ENCODE data around the gene BICRAL. TPM values are rescaled to one million over a fixed set of nuclear protein-coding genes. Genes with fewer than 3 reads are reported as not detected.
"Not testable (repeated sequence)": the region's sequence is repeated elsewhere in the genome, so short reads cannot be mapped to it uniquely, and the experiment has no call there.

BICRAL gene
- total RNA-seq, 3 donors from 2014 or later (not counting 1 experiment from before 2014, with no cell fraction given), result 31.1 to 43.4 (median 37.1) TPM

- no peaks in the 10 kb centered on the region for H3K9me3 ChIP-seq (ENCODE audit: control insufficient read depth, insufficient read depth, low read length)
- H3K4me3 ChIP-seq (ENCODE audit: low read length), result no peak overlapping the region
- 88% methylated on average over 4 of the region's 4 CpGs for WGBS (ENCODE audit: insufficient coverage)
- peaks cover 37% of the 10 kb centered on the region for H3K36me3 ChIP-seq (ENCODE audit: control insufficient read depth, insufficient read depth, low read length)
- ATAC-seq (no peak), DNase-seq (no peak)
- peaks cover 17% of the 10 kb centered on the region for H3K36me3 Mint-ChIP-seq
- peaks cover 10 to 13% of the 10 kb centered on the region in 2 donors for H3K4me1 Mint-ChIP-seq
- H3K27me3 ChIP-seq (ENCODE audit: control insufficient read depth, insufficient read depth, low read length), result no peaks in the 10 kb centered on the region
- H3K4me1 ChIP-seq (ENCODE audit: control insufficient read depth, insufficient read depth, low read length), result peaks cover 8% of the 10 kb centered on the region
- H3K4me3 Mint-ChIP-seq, result no peak overlapping the region
- H3K27me3 Mint-ChIP-seq (ENCODE audit: low read depth in 2 of 2), result no peaks in the 10 kb centered on the region
- no peaks in the 10 kb centered on the region for H3K9me3 Mint-ChIP-seq
- intact Hi-C loops (cut with micrococcal nuclease), result no loop called here
- no peak overlapping the region for H3K27ac Mint-ChIP-seq
- H3K27ac ChIP-seq (ENCODE audit: low read length), result no peak overlapping the region
- TF ChIP-seq CTCF (IDR thresholded peaks at IDR 0.05), result no peak
Measured at GRCh38 chr6:42885702-42886101, 103.8 kb downstream of the BICRAL start.

- Histone ChIP-seq H3K36me3 (ENCODE audit: control insufficient read depth, insufficient read depth, low read length) (peaks cover 31% of the 10 kb centered on the region), H3K4me1 (ENCODE audit: control insufficient read depth, insufficient read depth, low read length) (peaks cover 13% of the 10 kb centered on the region)
- H3K4me3 ChIP-seq (ENCODE audit: low read length); H3K9me3 Mint-ChIP-seq; H3K27me3 Mint-ChIP-seq (ENCODE audit: low read depth in 2 of 2); intact Hi-C loops (cut with micrococcal nuclease); H3K27ac ChIP-seq (ENCODE audit: low read length); H3K9me3 ChIP-seq (ENCODE audit: control insufficient read depth, insufficient read depth, low read length); H3K4me3 Mint-ChIP-seq; H3K27me3 ChIP-seq (ENCODE audit: control insufficient read depth, insufficient read depth, low read length); DNase-seq; ATAC-seq; H3K27ac Mint-ChIP-seq: not testable (repeated sequence)
- H3K36me3 Mint-ChIP-seq, result peaks cover 14% of the 10 kb centered on the region
- peaks cover 13% of the 10 kb centered on the region in 2 donors for H3K4me1 Mint-ChIP-seq
- 97% methylated on average over 3 of the region's 4 CpGs for WGBS (ENCODE audit: insufficient coverage)
Measured at GRCh38 chr6:42888201-42888600, 106.3 kb downstream of the BICRAL start.

DNA sequence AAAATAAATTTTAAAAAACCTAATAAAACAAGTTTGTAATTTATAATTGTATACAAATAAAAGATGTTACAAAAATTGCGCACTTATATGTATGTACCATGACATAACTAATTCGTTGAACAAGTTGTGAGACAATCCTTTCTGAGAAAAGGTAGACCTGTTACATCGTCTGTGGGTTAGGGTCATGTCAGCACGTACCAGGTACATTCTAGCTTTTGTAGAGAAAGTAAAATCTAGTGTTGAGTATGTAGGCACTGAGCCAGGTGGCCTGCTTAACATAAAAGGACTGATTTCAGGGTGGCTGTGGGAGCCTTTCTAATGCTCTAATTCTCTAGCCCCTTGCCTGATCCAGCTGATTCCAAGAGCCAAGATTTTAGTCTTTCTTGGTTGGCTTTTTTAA, 108.0 kb downstream of the BICRAL start:
- Mint-ChIP-seq H3K9me3 (no peaks in the 10 kb centered on the region), H3K4me3 (peak overlapping the region; percentile 97), H3K4me1 (peaks cover 7 to 8% of the 10 kb centered on the region in 2 donors), H3K27me3 (ENCODE audit: low read depth in 2 of 2) (no peaks in the 10 kb centered on the region), H3K27ac (peak overlapping the region; percentile 91 to 97), H3K36me3 (no peaks in the 10 kb centered on the region)
- H3K27me3 ChIP-seq (ENCODE audit: control insufficient read depth, insufficient read depth, low read length), result no peaks in the 10 kb centered on the region
- H3K27ac ChIP-seq (ENCODE audit: low read length), result peak overlapping the region; percentile 89
- DNase-seq (peak in 1 of 2 donors; percentile 45), ATAC-seq (no peak)
- H3K9me3 ChIP-seq (ENCODE audit: control insufficient read depth, insufficient read depth, low read length), result no peaks in the 10 kb centered on the region
- peaks cover 13% of the 10 kb centered on the region for H3K4me1 ChIP-seq (ENCODE audit: control insufficient read depth, insufficient read depth, low read length)
- peaks cover 15% of the 10 kb centered on the region for H3K36me3 ChIP-seq (ENCODE audit: control insufficient read depth, insufficient read depth, low read length)
- 67% methylated on average over 4 of the region's 4 CpGs for WGBS (ENCODE audit: insufficient coverage)
- intact Hi-C loops (cut with micrococcal nuclease), result loop anchor here (1.0 to 5.0 kb wide), 2 partner anchors 11 to 108 kb away; partner anchors contain the start of genes BICRAL and RPL7L1
- TF ChIP-seq CTCF (IDR thresholded peaks at IDR 0.05), result no peak
- peak overlapping the region; percentile 98 for H3K4me3 ChIP-seq (ENCODE audit: low read length)

- H3K36me3 Mint-ChIP-seq, result no peaks in the 10 kb centered on the region
- peaks cover 7 to 8% of the 10 kb centered on the region in 2 donors for H3K4me1 Mint-ChIP-seq
- Histone ChIP-seq H3K4me1 (ENCODE audit: control insufficient read depth, insufficient read depth, low read length) (peaks cover 13% of the 10 kb centered on the region), H3K27me3 (ENCODE audit: control insufficient read depth, insufficient read depth, low read length) (no peaks in the 10 kb centered on the region), H3K9me3 (ENCODE audit: control insufficient read depth, insufficient read depth, low read length) (no peaks in the 10 kb centered on the region), H3K36me3 (ENCODE audit: control insufficient read depth, insufficient read depth, low read length) (peaks cover 8% of the 10 kb centered on the region), H3K27ac (ENCODE audit: low read length) (peak overlapping the region; percentile 89), H3K4me3 (ENCODE audit: low read length) (peak overlapping the region; percentile 98)
- DNase-seq (peak; percentile 82 to 93), ATAC-seq (peak; percentile 97 to 99 (median 98))
- TF ChIP-seq CTCF (IDR thresholded peaks at IDR 0.05), result no peak
- no peaks in the 10 kb centered on the region for H3K27me3 Mint-ChIP-seq (ENCODE audit: low read depth in 2 of 2)
- intact Hi-C loops (cut with micrococcal nuclease), result loop anchor here (1.0 to 5.0 kb wide), 2 partner anchors 11 to 108 kb away; partner anchors contain the start of genes BICRAL and RPL7L1
- WGBS (ENCODE audit: insufficient coverage), result under 1% methylated on average over 63 of the region's 63 CpGs
- H3K4me3 Mint-ChIP-seq, result peak overlapping the region; percentile 97
- peak overlapping the region; percentile 91 to 97 for H3K27ac Mint-ChIP-seq
- no peaks in the 10 kb centered on the region for H3K9me3 Mint-ChIP-seq
Measured at GRCh38 chr6:42890311-42891198, 108.7 kb downstream of the BICRAL start.

Measured in natural killer cell (primary cell).